ENCODE measurements around the gene SYCP2L.
"Not testable (repeated sequence)": the region's sequence is repeated elsewhere in the genome, so short reads cannot be mapped to it uniquely, and the experiment has no call there.

SYCP2L gene

DNA sequence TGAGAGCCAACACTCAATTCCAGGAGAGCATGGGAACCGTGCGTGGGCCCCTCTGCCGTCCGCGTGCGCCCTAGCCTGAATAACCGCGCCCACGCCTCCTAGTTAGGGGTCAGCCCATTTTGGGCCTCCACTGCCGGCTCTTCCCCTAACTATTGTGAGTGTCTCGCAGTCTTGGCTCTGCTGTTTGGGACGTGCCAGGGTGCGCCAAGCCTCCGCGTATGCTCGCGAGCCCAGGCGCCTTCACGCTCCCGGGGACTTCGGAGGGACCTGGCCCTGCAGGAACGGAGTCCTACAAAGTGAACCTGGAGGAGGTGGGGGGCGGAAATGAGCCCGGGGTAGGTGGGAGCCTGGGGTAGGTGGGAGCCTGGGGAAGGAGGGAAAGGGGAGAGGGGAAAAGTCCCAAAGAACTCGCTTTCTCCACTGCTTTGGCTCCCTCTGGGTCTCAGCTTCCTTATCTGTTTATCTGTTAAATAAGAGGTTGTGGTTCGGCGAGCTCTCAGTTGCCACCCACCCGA is 4.1 kb upstream of the SYCP2L start:
- Histone ChIP-seq H3K9ac (ENCODE audit: low read depth, low read length) (no peak overlapping the region), H3K27me3 (ENCODE audit: control insufficient read depth, insufficient read depth, low read length) (peaks cover 70% of the 10 kb centered on the region), H3K4me3 (ENCODE audit: low read depth, low read length) (peak overlapping the region; percentile 58), H3K4me1 (ENCODE audit: control insufficient read depth, insufficient read depth, low read length) (no peaks in the 10 kb centered on the region), H3K9me3 (ENCODE audit: control insufficient read depth, insufficient read depth, low read length) (no peaks in the 10 kb centered on the region), H3K36me3 (ENCODE audit: control insufficient read depth, insufficient read depth, low read length) (no peaks in the 10 kb centered on the region)

GRCh38 chr6:10883312-10884244 is 3.3 kb upstream of the SYCP2L start:
- H3K4me3 ChIP-seq (ENCODE audit: low read depth, low read length) = peak overlapping the region; percentile 58
- H3K9ac ChIP-seq (ENCODE audit: low read depth, low read length) = peak overlapping the region; percentile 43
- peaks cover 70% of the 10 kb centered on the region for H3K27me3 ChIP-seq (ENCODE audit: control insufficient read depth, insufficient read depth, low read length)
- H3K9me3 ChIP-seq (ENCODE audit: control insufficient read depth, insufficient read depth, low read length) = no peaks in the 10 kb centered on the region
- H3K4me1 ChIP-seq (ENCODE audit: control insufficient read depth, insufficient read depth, low read length) = no peaks in the 10 kb centered on the region
- H3K36me3 ChIP-seq (ENCODE audit: control insufficient read depth, insufficient read depth, low read length) = no peaks in the 10 kb centered on the region

DNA sequence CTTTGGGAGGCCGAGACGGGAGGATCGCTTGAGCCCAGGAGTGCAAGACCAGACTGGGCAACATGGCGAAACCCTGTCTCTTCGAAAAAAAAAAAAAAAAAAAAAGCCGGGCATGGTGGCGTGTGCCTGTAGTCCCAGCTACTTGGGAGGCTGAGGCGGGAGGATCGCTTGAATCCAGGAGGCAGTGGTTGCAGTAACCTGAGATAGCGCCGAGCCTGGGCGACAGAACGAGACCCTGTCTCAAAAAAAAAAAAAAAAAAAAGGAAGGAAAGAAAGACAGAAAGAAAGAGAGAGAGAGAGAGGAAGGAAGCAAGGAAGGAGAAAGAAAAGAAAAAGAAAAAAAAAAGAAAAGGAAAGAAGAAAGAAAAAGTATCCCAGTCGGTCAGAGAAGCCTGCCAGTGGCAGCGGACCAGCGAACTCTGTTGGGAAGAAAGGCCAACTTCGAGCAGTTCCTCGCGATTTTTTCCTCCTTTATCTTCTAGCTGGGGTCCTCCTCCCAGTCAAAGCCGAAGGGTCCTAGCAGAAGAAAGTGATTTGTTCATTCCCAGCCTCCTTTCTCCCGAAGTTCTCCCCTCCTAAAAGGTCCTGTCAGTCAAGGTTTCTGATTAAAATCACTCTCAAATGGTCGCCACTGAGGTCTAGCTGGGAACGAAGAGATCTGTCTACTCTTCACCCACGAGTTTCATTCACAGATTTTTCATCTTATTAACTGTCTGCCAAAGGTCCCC is 2.4 kb upstream of the SYCP2L start:
- Histone ChIP-seq H3K9ac (ENCODE audit: low read depth, low read length) (no peak overlapping the region), H3K9me3 (ENCODE audit: control insufficient read depth, insufficient read depth, low read length) (no peaks in the 10 kb centered on the region), H3K4me1 (ENCODE audit: control insufficient read depth, insufficient read depth, low read length) (no peaks in the 10 kb centered on the region), H3K36me3 (ENCODE audit: control insufficient read depth, insufficient read depth, low read length) (no peaks in the 10 kb centered on the region), H3K4me3 (ENCODE audit: low read depth, low read length) (peak overlapping the region; percentile 58), H3K27me3 (ENCODE audit: control insufficient read depth, insufficient read depth, low read length) (peaks cover 62% of the 10 kb centered on the region)

DNA sequence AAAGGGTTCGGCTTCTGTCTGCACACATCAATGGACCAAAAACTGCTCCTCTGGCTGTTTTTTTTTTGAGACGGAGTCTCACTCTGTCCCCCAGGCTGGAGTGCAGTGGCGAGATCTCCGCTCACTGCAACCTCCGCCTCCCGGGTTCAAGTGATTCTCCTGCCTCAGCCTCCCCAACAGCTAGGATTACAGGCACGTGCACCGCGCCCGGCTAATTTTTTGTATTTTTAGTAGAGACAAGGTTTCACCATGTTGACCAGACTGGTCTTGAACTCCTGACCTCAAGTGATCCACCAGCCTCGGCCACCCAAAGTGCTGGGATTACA is 524 bp upstream of the SYCP2L start:
- not testable (repeated sequence) for H3K36me3 ChIP-seq (ENCODE audit: control insufficient read depth, insufficient read depth, low read length); H3K9me3 ChIP-seq (ENCODE audit: control insufficient read depth, insufficient read depth, low read length); H3K4me1 ChIP-seq (ENCODE audit: control insufficient read depth, insufficient read depth, low read length); H3K9ac ChIP-seq (ENCODE audit: low read depth, low read length)
- Histone ChIP-seq H3K27me3 (ENCODE audit: control insufficient read depth, insufficient read depth, low read length) (peaks cover 43% of the 10 kb centered on the region), H3K4me3 (ENCODE audit: low read depth, low read length) (peak overlapping the region; percentile 67)

- Histone ChIP-seq H3K9me3 (ENCODE audit: control insufficient read depth, insufficient read depth, low read length) (no peaks in the 10 kb centered on the region), H3K4me3 (ENCODE audit: low read depth, low read length) (no peak overlapping the region), H3K9ac (ENCODE audit: low read depth, low read length) (no peak overlapping the region), H3K36me3 (ENCODE audit: control insufficient read depth, insufficient read depth, low read length) (no peaks in the 10 kb centered on the region), H3K27me3 (ENCODE audit: control insufficient read depth, insufficient read depth, low read length) (peaks cover 5% of the 10 kb centered on the region), H3K4me1 (ENCODE audit: control insufficient read depth, insufficient read depth, low read length) (no peaks in the 10 kb centered on the region)
Observed at GRCh38 chr6:10890151-10890550, 3.3 kb downstream of the SYCP2L start.

DNA sequence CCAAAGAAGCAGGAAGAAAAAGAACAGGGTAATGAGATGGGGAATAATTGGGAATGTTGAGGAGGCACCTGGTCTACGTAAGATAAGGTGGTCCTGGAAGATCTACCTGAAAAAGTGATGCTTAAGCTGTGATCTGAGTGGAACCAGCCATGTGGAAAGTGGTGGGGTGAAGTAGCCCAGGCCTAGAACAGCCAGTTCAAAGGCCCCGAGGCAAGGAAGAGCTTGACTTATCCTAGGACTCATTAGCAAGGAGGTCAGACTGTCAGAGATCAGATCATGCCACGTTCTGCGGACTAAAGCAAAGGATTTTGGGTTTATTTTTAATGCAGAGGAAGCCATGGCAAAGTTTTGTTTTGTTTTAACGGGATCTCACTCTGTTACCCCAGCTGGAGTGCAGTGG is 5.1 kb downstream of the SYCP2L start:
- Histone ChIP-seq H3K9me3 (ENCODE audit: control insufficient read depth, insufficient read depth, low read length) (no peaks in the 10 kb centered on the region), H3K9ac (ENCODE audit: low read depth, low read length) (no peak overlapping the region), H3K4me1 (ENCODE audit: control insufficient read depth, insufficient read depth, low read length) (no peaks in the 10 kb centered on the region), H3K4me3 (ENCODE audit: low read depth, low read length) (no peak overlapping the region), H3K27me3 (ENCODE audit: control insufficient read depth, insufficient read depth, low read length) (no peaks in the 10 kb centered on the region), H3K36me3 (ENCODE audit: control insufficient read depth, insufficient read depth, low read length) (no peaks in the 10 kb centered on the region)

- H3K27me3 ChIP-seq (ENCODE audit: control insufficient read depth, insufficient read depth, low read length) = no peaks in the 10 kb centered on the region
- no peaks in the 10 kb centered on the region for H3K9me3 ChIP-seq (ENCODE audit: control insufficient read depth, insufficient read depth, low read length)
- H3K9ac ChIP-seq (ENCODE audit: low read depth, low read length) = no peak overlapping the region
- H3K4me1 ChIP-seq (ENCODE audit: control insufficient read depth, insufficient read depth, low read length) = no peaks in the 10 kb centered on the region
- no peaks in the 10 kb centered on the region for H3K36me3 ChIP-seq (ENCODE audit: control insufficient read depth, insufficient read depth, low read length)
- H3K4me3 ChIP-seq (ENCODE audit: low read depth, low read length) = no peak overlapping the region
Observed at GRCh38 chr6:10894958-10895357, 8.1 kb downstream of the SYCP2L start.

- H3K36me3 ChIP-seq (ENCODE audit: control insufficient read depth, insufficient read depth, low read length) = no peaks in the 10 kb centered on the region
- no peaks in the 10 kb centered on the region for H3K4me1 ChIP-seq (ENCODE audit: control insufficient read depth, insufficient read depth, low read length)
- H3K4me3 ChIP-seq (ENCODE audit: low read depth, low read length) = no peak overlapping the region
- H3K9me3 ChIP-seq (ENCODE audit: control insufficient read depth, insufficient read depth, low read length) = no peaks in the 10 kb centered on the region
- H3K27me3 ChIP-seq (ENCODE audit: control insufficient read depth, insufficient read depth, low read length) = no peaks in the 10 kb centered on the region
- no peak overlapping the region for H3K9ac ChIP-seq (ENCODE audit: low read depth, low read length)
Observed at GRCh38 chr6:10896691-10897090, 9.8 kb downstream of the SYCP2L start.

GRCh38 chr6:10901770-10902169 is 14.9 kb downstream of the SYCP2L start:
- Histone ChIP-seq H3K36me3 (ENCODE audit: control insufficient read depth, insufficient read depth, low read length) (no peaks in the 10 kb centered on the region), H3K9me3 (ENCODE audit: control insufficient read depth, insufficient read depth, low read length) (no peaks in the 10 kb centered on the region), H3K4me1 (ENCODE audit: control insufficient read depth, insufficient read depth, low read length) (no peaks in the 10 kb centered on the region), H3K27me3 (ENCODE audit: control insufficient read depth, insufficient read depth, low read length) (no peaks in the 10 kb centered on the region), H3K4me3 (ENCODE audit: low read depth, low read length) (no peak overlapping the region), H3K9ac (ENCODE audit: low read depth, low read length) (no peak overlapping the region)

- Histone ChIP-seq H3K36me3 (ENCODE audit: control insufficient read depth, insufficient read depth, low read length) (no peaks in the 10 kb centered on the region), H3K4me3 (ENCODE audit: low read depth, low read length) (no peak overlapping the region), H3K9me3 (ENCODE audit: control insufficient read depth, insufficient read depth, low read length) (no peaks in the 10 kb centered on the region), H3K4me1 (ENCODE audit: control insufficient read depth, insufficient read depth, low read length) (no peaks in the 10 kb centered on the region), H3K27me3 (ENCODE audit: control insufficient read depth, insufficient read depth, low read length) (no peaks in the 10 kb centered on the region), H3K9ac (ENCODE audit: low read depth, low read length) (no peak overlapping the region)
Observed at GRCh38 chr6:10904015-10904414, 17.2 kb downstream of the SYCP2L start.

GRCh38 chr6:10908228-10908627 is 21.4 kb downstream of the SYCP2L start:
- Histone ChIP-seq H3K9ac (ENCODE audit: low read depth, low read length) (no peak overlapping the region), H3K36me3 (ENCODE audit: control insufficient read depth, insufficient read depth, low read length) (no peaks in the 10 kb centered on the region), H3K9me3 (ENCODE audit: control insufficient read depth, insufficient read depth, low read length) (no peaks in the 10 kb centered on the region), H3K4me3 (ENCODE audit: low read depth, low read length) (no peak overlapping the region), H3K4me1 (ENCODE audit: control insufficient read depth, insufficient read depth, low read length) (no peaks in the 10 kb centered on the region), H3K27me3 (ENCODE audit: control insufficient read depth, insufficient read depth, low read length) (no peaks in the 10 kb centered on the region)

GRCh38 chr6:10919520-10919919 is 32.7 kb downstream of the SYCP2L start:
- not testable (repeated sequence) for H3K9me3 ChIP-seq (ENCODE audit: control insufficient read depth, insufficient read depth, low read length); H3K9ac ChIP-seq (ENCODE audit: low read depth, low read length); H3K36me3 ChIP-seq (ENCODE audit: control insufficient read depth, insufficient read depth, low read length); H3K27me3 ChIP-seq (ENCODE audit: control insufficient read depth, insufficient read depth, low read length); H3K4me3 ChIP-seq (ENCODE audit: low read depth, low read length); H3K4me1 ChIP-seq (ENCODE audit: control insufficient read depth, insufficient read depth, low read length)
